HG03469 (cell line): ENCODE results near the gene COMMD9.

Experiments used
- ATAC-seq: cut with Tn5 transposase; IDR thresholded peaks from one replicate; pipeline ENCODE4 v1.9.1; 2021; ENCODE audit warnings: mild to moderate bottlenecking, moderate library complexity, moderate number of reproducible peaks; ENCODE audit not compliant: unreplicated experiment

Gene COMMD9

DNA sequence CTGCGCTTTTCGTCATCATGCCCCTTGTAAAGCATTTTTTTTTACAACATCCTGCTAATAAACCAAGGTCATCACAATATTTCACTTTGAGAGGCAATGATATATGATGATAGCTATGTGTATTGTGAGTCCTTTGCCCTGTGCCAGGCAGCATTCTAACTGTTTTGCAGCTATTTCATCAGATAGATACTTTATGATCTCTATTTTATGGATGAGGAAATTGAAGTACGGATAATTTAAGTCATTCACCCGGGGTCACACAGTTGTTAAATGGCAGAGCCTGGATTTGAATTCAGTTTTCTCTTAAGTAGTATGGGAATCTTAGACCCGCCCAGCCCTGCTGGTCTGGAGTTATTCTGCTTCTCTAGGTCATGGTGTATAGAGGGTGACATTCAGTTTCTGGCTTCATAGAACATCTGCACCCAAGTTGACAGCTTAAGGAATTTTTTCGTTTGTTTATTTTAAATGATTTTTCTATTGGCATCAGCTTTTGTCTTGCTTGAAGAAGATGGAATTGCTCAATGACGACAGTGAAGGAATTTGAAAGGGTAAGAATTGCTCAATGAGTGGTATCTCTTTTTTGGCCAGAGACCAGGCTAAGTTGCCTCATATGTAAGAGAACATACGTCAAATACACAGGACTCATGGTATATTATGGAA, 7.8 kb upstream of the COMMD9 start:
- ATAC-seq: no peak

DNA sequence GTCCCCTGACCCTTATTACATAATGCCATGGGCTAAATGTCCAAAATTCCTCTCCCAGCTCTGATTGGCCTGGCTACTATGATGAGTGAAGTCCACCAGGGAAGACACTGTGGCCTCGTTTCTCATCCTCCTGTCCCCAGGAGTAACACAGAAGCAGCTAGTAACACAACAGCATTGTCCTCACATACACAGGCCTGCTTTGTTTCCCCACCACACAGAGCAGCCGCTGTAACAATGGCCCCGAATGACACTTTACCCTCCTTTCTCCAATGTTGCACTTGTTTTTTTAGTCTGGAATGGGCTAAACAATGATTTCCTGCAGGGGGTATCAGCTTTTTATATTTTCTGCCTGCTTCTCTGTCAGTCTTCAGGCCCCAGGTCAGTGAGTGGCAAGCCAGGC, 6.7 kb upstream of the COMMD9 start, which contains the start of gene PRR5L:
PRR5L (plus strand) TSS at position 363 of the 400 bp plus-strand sequence. CDS start 104,834 bp downstream, outside the sequence.
- ATAC-seq: no peak

DNA sequence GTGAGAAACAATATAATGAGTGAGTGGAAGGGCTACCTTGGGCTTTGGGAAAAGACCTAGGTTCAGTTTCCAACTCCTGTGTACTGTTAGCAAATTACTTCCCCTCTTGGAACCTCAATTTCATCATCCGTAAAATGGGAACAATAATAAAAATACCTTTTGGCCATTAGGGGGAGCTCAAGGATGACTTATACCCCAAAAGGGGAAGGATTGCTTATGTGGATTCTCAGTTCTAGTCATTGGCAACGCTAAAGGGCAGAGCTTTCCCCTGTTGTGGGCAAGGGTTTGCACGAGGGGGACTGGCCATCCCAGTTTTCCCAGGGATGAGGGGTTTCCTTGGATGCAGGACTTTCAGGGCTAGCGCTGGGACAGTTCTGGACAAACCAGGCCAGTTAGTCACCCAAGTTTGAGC, 3.1 kb upstream of the COMMD9 start:
- peak; percentile 34 for ATAC-seq

DNA sequence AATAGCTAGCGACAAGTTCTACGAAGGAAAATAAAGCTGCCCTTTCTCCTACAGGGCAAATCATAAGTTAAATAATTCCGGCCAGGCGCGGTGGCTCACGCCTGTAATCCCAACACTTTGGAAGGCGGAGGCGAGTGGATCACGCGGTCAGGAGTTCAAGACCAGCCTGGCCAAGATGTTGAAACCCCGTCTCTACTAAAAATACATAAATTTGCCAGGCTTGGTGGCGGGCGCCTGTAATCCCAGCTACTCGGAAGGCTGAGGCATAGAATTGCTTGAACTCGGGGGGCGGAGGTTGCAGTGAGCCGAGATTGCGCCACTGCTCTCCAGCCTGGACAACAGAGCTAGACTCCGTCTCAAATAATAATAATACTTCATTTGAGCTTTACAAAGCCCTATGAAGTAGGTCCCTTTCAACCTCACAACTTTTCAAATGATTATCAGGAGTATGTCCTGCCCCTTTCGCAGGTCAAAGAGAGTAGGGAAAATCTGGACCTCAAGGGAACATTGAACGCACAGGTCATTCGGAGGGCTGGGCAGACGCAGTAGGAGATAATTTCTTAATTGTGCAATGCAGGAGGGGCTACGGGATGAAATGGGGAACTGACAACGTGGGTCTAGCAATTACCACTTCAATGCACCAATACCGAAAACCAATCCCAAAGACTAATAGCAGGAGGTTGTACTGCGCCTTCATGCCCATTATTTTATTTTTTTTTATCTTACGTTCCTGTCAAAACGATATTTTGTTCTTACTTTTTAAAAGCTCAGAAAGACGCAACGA, 590 bp downstream of the COMMD9 start:
- no peak for ATAC-seq

DNA sequence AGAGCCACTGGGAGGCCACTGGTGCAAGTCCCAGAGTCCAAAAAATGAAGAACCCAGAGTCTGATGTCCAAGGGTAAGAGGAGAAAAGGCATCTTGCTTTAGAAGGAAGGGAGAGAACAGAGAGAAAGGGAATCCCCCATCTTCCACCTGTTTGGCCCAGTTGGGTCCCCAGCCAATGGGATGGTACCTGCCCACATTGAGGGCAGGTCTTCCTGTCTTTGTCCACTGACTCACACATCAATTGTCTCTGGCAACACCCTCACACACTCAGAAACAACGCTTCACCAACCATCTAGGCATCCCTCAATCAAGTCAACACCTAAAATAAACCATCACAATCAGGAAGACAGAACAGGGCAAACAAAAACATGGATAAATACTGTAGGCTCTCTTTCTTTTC, 6.3 kb downstream of the COMMD9 start:
- ATAC-seq: no peak

DNA sequence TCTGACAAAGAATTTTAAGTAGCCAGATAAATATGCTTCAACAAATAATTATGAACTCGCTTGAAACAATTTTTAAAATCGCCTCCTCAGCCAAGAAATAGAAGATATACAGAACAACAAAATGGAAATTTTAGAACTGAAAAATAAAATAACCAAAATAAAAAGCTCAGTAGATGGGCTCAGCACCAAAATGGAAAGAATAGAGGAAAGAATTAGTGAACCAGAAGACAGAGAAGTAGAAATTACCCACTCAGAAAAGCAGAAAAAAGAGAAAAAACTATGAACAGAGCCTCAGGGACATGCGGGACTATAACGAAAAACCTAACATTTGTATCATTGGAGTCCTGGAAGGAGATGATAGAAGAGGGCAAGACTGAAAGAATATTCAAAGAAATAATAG, 7.4 kb downstream of the COMMD9 start:
- no peak for ATAC-seq

DNA sequence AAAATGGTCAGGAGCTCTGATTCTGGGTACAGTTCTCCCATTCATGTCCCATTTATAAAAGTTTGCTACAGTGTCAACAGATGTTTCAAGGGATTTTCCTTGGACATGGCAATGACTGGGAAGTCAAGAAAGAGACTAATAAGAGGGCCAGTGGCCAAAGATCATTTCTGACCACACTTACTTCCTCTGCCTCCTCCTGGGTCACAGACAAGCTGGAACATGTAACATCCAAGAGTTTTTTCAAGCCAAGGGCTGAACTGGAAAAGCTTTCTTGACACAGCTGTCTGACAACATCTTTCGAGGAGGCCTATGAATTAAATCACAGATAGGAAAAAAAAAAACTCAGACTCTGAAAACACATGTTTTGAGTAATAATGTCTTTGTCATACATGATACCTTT, 8.7 kb downstream of the COMMD9 start:
- no peak for ATAC-seq

DNA sequence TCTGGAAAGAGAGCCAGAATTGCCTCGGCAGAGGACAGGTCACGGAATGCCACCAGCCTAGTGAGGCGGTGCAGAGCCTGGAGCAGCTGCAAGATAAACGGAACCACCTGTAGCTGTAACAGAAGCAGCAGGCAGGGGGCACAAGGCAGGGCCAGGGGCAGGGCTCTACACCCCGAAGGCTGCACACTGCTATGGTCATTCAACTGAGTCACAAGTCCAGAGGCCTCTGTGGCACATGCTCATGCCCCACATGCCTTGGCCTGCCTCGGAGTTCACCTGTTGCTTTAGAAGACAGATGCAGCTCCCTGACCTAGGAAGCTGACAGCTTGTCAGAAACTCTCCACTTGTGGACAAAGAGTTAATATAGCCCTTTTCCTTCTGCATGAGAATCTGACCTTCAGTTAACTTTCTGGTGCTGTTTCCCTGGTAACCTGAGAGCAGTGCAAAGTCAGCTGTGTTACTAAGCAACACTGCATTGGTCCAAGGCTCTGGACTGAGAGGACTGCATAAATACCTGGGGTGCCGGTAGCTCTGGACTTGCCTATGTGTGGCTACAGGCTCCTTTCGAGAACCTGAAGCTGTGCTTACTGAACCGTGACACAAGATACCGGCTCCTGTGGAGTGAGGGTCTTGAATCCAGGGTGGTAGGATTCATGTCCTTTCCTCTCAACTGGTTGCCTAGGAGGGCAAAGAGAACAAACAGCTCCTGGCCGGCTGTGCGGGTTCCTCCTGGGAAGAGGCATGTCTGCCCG, 10.5 kb downstream of the COMMD9 start:
- ATAC-seq: no peak

DNA sequence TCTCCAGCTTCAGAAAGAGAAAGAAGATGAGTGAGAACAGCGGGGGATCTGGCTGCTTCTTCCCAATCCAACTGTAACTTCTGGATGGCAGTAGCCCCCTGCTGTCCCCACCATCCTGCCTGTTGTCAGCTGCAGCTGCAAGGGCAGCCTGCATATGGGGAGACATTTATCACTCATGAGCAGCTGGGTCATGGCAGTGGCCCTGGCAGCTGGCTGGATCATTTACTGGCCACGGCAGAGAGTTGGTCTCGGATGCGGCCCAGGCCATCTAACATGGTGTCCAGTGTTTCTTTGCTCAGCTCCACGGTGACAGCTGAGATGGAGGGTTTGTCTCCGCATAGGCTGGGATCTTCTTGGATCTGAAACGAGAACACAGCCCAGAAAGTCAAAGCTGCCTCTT, 14.8 kb downstream of the COMMD9 start:
- ATAC-seq: no peak

DNA sequence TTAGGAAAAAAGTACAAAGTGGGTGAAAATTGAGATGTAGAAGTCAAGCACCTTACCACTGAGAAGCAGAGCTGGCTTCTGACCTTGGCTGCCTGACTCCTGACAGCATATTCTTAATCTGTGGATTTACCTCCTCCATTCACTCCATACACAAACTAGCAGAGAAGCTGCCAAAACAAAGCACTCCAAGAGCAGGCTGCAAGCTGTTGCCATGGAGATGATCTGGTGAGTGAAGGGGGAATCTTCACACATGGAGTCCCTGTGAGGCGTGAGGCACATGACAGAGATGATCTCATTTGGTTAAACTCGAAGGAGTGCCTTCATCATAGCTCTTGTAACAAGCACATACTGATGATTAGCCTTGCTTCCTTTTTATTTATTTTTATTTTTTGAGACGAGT, 16.1 kb downstream of the COMMD9 start:
- no peak for ATAC-seq

DNA sequence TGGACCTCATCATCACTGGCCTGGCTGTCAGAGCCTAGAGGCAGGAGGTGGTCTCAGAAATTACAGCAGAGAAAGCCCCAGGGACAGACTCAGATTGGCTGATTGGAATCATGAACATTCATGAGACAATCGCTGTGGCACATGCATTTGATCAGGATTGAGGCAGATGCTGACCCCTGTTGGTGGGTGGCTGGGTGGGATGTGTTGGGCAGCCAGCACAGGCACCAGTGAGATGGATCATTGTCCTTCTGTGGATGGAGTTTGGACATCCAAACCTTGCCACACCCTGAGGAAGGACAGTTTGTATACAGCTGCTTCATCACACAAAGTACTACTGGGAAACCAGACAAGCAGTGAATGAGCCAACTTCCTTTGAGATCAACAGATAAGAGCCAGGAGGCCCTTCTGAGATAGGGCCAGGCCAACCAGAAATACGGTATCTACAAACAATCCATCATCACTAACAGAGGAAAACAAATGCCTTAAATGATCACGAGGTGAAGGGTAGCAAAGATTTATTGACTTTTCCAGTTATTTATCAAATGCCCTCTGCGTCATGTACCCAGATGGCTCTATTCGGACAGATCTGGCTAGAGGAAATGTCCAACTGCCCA, 17.3 kb downstream of the COMMD9 start:
- ATAC-seq: no peak

DNA sequence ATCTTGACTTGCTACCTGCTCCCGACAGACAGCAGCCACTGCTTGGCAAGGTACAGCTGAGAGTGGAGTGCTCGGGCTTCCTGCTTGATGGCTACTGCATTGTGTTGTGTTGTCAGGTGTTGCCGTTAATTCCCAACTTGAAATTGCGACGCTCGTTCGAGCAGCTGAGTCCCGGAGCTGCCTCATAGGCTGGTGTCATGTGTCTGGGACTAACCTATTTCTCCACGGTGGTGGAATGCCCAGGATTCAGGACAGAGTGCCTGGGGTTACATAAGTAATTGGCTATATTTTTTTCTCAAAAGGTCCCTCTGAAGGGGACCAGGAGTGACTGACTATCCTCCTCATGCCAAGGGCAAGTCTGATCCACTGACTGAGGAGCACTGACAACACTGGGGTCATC, 18.5 kb downstream of the COMMD9 start:
- ATAC-seq: no peak

DNA sequence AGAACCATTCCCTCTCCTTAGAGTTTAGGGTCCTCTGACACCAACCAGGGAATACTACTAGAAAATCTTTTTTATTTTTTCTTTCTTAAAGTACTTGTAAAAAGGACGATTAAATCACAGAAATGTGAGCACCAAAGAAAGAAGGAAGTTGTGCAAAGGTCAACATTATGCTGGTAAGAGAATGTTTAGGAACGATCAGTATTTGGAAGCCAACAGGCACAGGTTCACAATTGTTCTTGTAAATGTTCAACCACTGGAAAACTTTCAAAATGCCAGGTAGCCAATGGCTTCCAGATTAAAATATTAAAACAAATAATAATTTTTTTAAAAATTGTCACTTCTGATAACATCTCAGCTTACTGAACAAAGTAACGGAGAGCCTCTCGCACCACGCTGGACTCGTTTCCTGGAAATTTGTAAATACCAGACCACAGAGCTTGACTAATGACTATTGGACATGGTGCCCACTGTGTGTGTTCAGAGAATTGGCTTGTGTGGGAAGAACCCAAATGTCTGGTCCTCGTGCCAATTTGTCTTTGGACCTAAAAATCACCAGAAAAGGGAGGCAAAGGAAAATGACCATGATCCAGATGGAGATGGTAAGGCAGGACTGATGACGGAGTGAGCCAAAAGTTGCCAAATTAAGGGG, 20.8 kb downstream of the COMMD9 start:
- ATAC-seq: no peak

DNA sequence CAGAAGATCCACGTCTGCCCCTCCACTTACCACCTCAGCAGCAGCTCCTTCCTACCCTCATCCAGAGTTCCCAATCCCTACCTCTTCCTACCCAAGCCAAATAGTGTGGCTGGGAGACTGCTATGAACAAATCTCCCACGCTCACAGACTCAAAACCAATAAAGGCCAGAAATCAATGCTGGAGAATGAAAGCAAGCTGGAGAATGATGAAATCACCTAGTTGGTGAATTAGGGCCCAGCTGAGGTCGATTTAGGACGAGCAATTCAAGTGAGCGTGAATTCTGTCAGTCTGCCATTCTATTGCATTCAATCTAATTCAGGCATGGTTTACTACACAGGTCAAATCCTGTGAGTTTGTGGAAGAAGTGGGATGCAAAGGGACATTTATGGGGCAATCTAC, 22.5 kb downstream of the COMMD9 start:
- no peak for ATAC-seq

DNA sequence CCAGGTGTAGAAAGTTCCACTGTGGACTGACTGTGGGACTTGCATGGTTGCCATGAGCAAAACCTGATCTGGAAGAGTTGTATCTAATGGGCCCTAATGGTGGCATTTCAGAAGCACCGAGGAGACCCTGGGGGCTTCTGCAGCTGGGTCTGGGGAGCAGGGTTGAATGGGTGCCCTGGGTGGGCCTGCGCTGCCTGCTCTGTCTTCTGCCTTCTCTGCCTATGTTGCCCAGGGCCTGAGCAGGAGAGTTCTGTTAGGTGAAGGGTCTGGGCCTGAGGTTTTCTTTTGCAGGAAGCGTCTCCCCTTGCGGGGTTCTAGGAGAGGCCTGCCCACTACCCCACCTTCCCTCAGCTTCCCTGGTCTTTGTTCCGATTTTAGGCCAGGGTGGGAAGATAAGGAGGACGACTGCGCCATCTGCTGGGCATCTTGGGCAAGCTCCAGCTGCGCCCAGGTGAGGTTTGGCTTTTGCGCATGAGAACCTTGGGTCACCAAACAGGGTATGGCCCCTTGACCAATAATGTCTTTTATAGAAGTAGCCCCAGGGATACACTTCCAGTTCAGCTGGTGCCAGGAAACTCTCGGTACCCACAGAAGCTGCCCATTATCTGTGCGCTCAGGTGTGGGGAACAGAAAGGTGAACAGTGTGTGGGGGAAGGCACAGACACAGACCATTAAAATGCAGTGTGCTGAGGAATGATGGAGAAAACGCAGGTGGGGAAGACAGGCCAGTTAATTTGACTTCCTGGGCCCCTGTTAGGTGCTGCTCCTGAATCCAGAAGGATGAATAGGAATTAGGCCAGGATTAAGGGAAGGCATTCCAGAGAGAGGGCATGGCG, 23.2 kb downstream of the COMMD9 start:
- peak; percentile 54 for ATAC-seq

DNA sequence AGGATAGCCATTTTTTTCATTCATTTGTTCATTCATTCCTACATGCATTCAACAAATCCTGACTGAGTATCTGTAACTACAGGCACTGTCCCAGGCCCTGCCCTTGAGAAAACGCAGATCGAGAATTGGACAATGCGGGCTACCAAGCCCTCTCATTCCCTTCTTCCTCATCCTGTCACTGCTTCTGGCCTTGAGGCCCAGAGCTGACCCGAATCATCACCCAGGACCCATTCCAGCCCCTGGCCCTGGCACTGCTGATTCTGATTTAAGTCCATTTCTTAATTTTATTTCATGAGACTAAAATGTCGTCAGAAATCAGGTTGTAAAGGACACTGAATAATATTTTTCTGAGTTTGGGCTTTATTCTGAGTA, 24.3 kb downstream of the COMMD9 start:
- ATAC-seq: no peak

DNA sequence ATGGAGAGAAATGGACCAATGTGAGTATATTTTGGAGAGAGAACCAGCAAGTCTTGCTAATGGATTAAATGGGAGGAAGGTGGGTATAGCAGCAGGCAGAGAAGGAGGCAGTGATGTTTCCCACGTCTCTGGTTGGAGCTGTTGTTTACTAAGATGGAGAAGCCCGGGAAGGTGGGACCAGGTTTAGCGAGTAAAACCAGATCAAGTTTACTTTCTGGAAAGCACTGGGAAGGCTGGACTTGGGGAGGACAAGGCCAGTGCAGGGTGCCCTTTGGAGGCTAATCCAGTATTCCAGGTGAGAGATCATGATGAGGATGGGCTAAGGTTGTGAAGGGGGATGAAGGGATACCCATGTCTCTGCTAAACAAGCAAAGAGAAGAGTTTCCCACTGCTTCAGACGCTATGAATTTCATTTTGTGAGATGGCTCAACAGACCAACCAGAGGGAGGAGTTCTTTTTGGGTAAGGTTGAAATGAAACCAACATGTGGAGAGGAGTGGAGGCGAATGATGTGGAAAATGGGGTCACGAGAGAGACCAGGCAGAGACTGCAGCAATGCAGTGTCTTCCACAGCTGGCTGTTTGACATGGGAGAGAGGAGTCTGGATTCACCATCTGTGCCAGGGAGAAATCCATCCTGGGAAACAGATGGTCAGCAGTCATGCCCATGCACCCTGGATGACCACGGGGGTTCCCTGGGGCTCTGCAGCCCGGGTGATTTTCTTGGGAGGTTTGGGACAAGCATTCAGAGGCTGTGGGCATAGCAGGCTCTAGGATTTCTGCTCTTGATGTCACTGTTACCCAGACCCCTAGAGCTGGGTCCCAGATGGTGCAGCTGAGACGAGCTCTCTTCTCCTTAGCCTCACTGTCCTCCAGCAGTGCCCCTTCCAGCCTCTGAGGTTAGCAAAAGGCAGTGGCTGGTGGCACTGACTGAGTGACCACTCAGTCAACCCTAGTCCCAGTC, 24.9 kb downstream of the COMMD9 start:
- no peak for ATAC-seq

DNA sequence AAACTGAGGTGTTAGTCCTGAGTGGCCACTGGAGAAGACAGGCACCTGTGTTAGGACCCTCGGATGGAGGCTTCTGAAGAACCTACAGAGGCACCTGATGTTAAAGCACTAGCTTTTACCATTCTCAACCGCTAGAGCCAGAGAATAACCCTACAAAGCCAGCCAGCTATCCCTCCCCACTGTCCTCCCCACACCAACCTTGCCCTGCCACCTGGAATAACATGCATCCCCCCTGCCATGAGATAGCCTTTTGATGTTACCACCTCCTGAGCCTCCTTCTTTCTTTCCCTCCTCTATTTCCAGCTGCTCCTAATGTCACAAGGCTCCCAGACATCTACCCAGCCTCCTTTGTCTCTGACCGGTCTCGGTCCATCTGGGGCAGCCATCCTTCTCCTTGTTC, 28.1 kb downstream of the COMMD9 start:
- no peak for ATAC-seq
